Testis (tissue), 2 donors: ENCODE measurements around the gene OR5M3.

ENCODE experiments used
- CTCF ChIP-seq, 3 experiments: fragments of 450-650 bp in 2 of 3; fragments of 200-600 bp in 1 of 3; sonication (generic) in 1 of 3; IDR thresholded peaks; one replicate each; pipeline ENCODE4 v1.5.1; 2016 to 2019; ENCODE audit warnings: antibody characterized with exemption in 3 of 3, mild to moderate bottlenecking in 2 of 3, moderate library complexity in 1 of 3
- POLR2A ChIP-seq: fragments of 450-650 bp; IDR thresholded peaks from one replicate; pipeline ENCODE4 v1.6.1; 2017; ENCODE audit warnings: antibody characterized with exemption, mild to moderate bottlenecking, moderate library complexity

GRCh38 chr11:56509439-56509838 is 36.3 kb upstream of the OR5M3 start:
- TF ChIP-seq CTCF (IDR thresholded peaks at IDR 0.05) (no peak), POLR2A (no peak)
